DLD1 (cell line): ENCODE measurements around the gene INHBB.
"Not testable (repeated sequence)": the region's sequence is repeated elsewhere in the genome, so short reads cannot be mapped to it uniquely, and the experiment has no call there.

ENCODE experiments used
- in situ Hi-C: cut with HindIII; loops from 2 replicates; pipeline ENCODE4 v1.10.0; 2017; ENCODE audit warnings: low sequenced_read_pairs

Gene INHBB

GRCh38 chr2:120378605-120379004, 32.7 kb downstream of the INHBB start:
- in situ Hi-C loops: no loop called here

DNA sequence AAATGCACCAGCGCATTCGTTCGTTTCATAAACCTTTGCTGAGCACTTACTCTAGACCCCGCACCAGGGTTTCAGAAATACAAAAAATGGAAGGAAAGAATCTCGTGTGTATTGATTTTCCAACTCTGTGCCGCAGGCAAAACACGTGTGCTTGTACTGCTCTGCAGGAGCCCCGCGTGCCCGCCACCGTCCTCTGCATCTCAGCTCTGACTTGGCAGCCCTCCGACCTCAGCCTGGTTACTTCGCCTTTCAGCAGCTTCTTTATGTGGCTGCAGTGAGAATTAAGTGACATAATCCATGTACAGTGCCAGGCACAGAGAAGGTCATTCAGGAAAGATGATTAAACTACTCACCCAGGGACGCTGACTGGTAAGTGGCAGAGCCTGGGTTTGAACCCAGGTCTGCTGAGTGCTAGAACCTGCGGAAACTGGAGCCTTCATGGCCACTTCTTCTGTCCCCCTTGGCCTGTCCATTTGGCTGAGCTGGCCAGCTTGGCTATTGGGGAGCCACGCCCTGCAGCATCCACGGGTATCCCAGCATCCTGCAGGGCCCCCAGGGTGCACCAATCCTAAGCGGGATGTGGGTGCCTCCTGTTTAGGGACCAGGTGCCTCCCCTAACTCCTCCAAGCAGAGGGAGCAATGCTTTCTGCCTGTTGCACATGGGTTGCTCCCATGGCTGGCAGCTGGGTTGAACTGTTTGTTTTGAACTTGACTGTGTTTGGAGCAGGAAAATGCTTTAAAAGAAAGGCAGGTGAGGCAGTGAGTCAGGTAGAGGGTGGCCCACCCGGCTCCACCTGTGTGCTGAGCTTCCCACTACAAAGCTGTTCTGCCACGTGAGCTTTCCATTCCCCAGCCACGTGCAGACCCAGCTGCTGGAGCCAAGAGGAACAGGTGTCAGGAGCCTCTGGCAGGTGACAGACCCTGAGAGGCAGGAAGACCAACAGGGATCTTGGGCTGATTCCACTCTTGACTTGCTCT, 34.3 kb downstream of the INHBB start:
- in situ Hi-C loops: no loop called here

GRCh38 chr2:120381192-120381591, 35.3 kb downstream of the INHBB start:
- in situ Hi-C loops: no loop called here

DNA sequence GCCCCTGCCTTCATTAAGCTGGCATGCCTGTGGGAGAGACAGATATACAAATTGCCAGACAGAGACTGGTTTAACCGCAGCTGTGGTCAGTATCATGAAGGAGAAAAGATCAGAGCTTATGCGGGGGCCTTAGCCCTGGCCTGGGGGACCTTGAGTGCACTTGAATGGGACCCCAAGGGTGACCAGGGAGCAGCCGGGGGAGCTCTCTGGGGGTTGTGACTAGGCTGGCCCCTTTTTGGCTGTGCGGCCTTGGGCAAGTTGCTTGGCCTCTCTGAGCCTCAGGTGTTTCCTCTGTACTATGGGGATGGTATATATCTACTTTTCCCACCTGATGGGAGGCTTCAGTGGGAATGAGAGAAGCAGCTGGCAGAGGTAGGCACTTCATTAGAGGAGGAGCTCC, 35.7 kb downstream of the INHBB start:
- in situ Hi-C loops: no loop called here

DNA sequence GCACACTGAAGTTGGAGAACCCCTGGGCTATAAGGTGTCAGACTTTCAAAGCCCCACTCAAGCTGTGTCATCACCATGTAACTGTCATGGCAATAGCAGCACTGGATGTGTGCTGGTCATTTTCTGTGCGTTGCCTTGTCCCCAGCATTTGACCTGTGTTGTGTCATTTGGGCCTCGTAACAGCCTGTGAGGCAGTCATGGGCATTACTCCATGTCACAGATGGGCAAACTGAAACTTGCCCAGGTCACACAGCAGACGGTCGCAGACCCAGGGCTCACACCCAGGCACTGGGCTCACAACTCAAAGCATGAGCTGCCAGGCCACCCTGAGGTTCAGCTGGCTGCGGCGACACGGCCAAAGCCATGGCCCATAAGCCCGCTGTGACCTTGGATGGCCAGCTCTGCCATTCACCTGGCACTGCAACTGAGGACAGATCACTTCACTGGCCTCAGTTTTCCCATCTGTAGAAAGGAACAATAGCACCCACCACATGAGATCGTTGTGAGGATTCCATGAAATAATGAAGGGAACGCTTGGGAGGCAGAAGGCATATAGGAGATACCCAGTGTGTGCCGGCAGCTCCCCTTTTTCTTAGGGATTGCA, 36.7 kb downstream of the INHBB start:
- in situ Hi-C loops: no loop called here

GRCh38 chr2:120383191-120383590, 37.3 kb downstream of the INHBB start:
- in situ Hi-C loops: no loop called here

- in situ Hi-C loops: no loop called here
Measured at GRCh38 chr2:120383631-120384340, 37.9 kb downstream of the INHBB start.

DNA sequence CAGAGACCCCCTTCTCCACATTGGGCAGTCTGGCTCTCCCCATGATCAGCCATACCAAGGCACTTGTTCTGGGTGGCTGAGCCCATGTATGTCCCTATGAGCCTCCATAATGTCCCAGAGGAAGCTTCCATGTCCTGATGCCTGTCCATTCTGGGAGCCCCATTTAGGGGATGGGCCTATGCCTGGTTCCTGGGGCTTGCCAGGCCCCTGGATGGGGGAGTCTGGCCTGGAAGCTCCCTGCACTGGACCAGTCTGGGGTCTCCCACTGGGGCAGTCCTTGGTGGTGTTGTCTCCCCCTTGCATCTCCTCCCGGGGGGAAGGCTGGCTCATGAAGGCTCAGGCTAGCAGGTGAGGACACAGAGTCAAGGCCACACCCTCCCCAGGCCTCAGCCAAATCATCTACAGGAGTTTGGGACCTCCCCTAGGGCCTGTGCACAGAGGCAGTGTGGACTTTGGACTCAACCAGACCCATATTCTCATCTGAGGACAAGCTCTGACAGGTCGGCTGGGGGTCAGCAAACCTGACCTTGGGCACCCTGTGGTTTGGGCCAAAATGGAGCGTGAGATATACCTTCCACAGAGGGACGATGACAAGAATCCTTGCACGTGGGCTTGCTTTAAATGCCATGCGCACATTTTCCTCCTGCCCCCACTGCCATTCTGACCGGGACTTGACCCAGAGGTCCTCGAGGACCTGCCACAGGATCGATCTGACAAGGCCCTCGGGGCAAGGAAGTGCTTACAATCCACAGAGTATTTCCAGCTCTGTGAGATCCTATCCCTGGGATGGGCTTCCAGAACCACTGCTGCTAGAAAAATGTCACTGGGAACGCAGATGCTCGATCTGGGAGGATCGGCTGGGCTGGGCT, 38.8 kb downstream of the INHBB start:
- in situ Hi-C loops: no loop called here

DNA sequence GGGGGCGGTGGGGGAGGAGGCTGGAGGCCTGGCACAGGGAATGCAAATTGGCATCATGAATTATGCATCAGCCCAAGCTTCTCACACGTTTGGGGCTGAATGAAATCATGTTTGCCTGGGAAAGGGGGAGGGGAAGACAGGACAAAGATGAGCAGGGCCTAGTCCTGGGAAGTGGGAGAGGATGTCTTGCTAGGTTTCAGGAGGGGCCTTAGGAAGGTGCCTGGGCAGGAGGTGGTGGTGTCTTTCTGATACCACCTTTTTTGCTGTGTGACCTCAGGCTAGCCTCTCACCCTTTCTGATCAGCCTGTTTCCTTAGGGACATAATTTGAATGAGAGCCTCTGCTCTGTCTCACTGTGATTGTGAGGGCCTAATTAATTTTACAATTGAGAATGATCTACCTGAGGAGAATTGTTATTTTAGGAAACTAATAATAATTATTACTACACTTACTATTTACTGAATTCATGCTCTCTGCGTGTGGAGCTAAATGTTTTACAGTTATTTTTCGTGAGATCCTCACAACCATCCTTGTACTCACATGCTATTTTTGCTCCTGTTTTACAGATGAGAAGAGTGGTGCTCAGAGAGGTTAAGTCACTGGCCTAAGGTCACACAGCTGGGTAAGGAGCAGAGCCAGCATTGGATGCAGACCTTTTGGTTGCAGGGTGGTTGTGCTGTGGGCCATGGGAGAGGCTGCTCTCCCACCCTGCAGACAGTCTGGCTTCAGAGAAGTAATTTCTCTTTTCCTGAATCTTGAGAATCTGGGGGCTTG, 39.6 kb downstream of the INHBB start:
- in situ Hi-C loops: no loop called here

GRCh38 chr2:120388222-120389035, 42.5 kb downstream of the INHBB start:
- in situ Hi-C loops: no loop called here

- in situ Hi-C loops: no loop called here
Measured at GRCh38 chr2:120389036-120389391, 43.1 kb downstream of the INHBB start.

DNA sequence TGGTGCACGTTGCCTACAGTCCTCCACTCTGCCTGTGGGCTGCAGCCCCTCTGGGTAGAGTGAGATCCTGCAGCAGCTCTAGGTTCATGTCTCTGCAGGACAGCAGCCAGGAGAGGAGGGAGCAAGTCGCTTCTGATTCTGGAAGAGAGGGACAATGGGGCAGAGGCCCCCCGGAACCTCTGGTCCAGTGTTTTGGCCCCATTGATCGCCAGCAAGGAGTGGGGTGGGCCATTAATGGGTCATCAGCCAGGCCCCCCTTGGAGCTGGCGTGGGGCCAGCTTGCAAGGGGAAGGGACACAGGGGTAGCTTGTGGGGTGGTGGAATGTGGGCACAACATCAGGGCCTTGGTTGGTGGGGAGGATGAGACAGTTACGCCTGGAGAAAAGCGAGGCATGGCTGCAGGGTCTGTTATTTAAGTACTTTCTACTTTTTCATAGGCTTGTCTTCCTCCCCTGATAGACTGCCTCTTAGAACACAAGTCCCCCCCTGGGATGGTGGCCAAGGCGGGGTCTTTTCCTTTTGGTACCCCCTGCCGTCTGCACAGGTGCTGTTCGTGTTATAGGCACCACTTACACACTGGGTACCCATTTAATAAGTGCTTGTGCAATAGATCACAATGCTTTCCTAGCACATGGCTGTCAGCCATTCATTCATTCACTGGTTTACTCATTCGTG, 44.6 kb downstream of the INHBB start:
- in situ Hi-C loops: no loop called here

- in situ Hi-C loops: not testable (repeated sequence)
Measured at GRCh38 chr2:120391382-120391781, 45.4 kb downstream of the INHBB start.

GRCh38 chr2:120391911-120392665, 46.2 kb downstream of the INHBB start:
- in situ Hi-C loops: no loop called here

DNA sequence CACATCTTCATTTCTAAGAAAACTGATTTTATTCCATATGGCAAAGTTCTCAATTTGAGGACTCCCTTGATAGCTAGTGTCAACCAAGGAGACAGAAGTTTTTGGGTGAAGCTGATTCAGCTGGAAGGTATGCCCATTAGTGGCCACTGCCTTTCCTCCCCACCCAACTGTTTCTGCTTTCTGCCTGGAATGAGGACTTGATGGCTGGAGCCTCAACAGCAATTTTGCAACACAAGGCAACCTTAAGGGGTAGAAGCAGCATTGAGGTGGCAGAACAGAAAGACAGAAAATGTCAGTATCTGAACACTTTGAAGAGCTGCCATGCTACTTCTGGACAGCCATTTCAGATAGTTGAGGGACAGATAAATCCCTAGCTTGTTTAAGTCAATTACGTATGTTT, 47.0 kb downstream of the INHBB start:
- in situ Hi-C loops: no loop called here

DNA sequence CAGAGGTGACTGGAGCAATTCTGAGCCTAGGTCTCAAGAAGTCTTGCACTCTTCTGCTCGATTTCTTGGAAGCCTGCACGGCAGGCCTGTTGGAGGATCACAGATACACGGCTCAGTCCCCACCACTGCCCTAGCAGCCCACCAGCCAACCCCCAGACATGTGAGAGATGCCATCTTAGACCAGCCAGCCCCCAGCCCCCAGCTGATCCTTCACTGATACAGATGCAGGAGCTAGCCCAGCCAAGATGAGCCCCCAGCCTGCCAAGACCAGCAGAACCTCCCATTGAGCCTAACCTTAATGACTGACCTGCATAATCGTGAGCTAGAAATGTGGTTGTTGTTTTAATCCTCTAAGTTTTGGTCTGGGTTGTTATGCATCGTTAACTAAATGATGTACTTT, 47.5 kb downstream of the INHBB start:
- in situ Hi-C loops: no loop called here

DNA sequence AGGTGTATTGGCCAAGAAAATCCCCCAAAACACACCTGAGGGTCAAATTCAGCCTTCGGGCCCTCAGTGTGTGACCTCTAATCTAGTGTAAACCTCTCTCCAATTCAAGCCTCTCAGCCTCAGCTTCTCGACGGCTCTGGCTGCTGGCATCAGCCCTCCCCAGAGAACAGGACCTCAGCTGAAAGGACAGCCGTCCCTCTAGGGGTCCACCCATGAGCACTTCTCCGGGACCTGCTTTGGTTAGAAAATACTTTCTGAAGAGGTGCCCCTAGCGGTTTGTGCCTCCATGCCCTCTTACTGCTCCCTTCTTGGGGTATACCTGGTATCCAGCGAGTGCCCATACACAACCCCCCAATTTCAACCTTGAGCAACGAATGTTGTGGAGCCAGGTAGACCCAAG, 48.8 kb downstream of the INHBB start:
- in situ Hi-C loops: no loop called here
